NCI-H1930 (cell line): ENCODE measurements around the gene PLAGL2.
"Not testable (repeated sequence)": the region's sequence is repeated elsewhere in the genome, so short reads cannot be mapped to it uniquely, and the experiment has no call there.

ENCODE experiments used
- DNase-seq, 2 experiments: peaks; one replicate each; lab custom pipeline; 2025; lab: John Stamatoyannopoulos, UW

PLAGL2 gene

DNA sequence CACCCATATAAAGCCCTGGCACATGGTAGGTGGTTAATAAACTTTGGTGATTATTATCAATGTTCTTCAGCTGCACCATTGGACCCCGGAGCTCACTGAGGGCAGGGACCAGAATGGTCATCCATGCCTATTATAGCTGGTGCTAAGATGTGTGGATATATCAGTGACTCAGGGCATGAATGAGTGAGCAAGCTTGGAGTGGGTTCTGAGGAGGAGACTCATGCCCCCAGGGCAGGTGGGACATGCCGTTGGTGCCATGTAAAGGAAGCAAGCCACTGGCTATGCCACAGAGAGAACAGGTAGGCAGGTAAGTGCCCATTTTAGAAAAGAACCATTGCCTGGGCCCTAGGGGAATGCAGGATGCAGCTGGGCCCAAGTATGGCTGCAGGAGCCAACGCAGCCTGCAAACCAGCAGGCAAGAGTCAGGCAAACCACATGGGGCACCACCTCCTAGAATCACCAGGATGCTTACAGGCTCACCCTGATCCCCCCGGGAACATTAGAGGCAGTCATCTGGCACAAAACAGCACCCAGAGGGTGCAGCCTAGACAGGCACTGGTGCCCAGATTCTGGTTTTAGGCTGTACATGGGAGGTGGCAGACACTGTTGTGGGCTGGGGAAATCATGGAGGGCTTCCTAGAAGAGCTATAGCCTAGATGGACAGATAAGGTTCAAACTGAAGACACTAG lies 23.5 kb downstream of the PLAGL2 start:
- no peak for DNase-seq

DNA sequence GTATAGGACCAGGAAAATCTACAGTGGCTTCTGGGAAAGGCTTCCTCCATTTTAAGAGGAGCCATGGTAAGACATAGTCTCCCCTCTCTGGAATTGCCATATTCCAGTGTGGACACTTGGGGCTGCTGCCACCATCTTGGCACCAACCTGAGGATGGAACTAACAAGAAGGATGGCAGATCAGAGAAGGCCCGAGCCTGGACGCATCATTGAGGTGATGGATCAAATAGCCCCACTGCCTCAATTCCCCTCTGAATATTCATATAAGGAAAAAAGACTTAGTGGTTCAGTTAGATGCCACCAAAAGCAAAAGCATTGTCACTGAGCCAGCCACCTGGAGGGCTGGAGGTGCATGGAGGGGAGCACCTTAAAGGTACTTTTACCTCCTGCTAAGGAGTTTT lies 25.9 kb downstream of the PLAGL2 start:
- DNase-seq = no peak

DNA sequence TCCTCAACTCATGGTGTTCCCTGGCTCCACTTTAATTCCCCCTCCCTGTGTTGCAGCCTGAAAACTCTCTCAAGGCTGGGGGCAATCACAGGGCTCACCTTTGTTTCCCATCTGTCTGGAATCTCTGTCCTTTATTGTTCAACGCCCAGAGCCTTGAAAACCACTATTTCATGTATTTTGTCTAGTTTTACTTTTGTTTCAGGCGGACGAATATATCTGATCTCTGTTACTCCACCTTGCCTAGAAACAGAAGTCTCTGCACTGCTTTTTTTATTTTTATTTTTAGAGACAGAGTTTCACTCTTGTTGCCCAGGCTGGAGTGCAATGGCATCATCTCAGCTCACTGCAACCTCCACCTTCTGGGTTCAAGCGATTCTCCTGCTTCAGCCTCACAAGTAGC lies 27.6 kb downstream of the PLAGL2 start:
- DNase-seq = no peak

DNA sequence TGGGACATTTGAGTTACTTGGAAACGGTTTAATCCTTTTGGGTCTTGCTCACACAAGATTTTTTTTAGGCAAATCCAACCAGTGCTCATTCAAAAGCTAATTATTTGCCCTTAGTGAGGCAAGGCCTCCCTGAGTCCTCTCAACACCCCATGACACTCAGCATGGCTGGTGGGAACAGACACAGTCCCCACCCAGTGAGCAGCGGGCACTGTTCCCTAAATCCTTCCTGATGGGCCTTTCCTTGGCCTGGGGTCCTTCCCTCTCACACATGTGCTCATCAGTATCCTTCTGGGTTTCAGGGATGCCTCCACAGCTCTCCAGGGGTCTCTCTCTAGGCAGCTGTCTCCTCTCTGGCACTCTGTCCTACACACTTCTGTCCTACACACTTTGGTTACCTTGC lies 28.0 kb downstream of the PLAGL2 start:
- DNase-seq = no peak

DNA sequence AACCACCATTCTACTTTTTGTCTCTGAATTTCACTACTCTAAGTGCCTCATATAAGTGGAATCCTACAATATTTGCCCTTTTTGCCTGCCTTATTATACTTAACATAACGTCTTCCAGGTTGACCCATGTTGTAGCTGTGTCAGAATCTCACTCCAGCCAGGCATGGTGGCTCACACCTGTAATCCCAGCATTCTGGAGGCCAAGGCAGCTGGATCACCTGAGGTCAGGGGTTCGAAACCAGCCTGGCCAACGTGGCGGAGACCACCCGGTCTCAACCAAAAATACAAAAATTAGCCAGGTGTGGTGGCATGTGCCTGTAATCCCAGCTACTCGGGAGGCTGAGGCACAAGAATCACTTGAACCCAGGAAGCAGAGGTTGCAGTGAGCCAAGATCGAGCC lies 29.8 kb downstream of the PLAGL2 start:
- DNase-seq = not testable (repeated sequence)

DNA sequence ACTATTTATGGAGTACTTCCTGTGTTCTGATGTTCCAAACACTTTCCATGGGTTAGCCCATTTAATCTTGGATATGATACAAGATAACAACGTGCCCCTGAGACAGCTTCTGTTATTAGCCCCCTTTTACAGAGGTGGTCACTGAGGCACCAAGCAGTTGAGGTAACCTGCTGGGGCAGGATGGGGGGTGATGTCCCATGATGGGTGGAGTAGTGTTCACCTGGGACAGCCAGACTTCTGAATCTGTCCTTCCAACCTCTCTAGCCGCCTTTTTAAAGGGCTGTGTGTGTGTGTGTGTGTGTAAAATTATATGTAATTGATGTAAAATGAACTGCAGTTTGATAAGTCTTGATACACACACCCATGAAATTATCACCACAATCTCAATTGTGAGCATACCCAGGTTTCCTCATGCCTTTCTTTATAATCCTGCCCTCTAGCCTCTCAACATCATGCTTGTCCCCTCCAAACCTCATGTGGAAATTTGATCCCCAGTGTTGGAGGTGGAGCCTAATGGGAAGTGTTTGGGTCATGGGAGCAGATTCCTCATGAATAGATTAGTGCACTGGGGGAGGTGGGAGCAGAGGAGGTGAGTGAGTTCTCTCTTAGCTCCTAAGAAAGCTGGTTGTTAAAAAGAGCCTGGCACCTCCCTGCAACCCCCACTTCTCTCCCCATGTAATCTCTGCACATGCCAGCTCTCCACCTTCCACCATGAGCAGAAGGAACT lies 39.2 kb downstream of the PLAGL2 start:
- no peak for DNase-seq

DNA sequence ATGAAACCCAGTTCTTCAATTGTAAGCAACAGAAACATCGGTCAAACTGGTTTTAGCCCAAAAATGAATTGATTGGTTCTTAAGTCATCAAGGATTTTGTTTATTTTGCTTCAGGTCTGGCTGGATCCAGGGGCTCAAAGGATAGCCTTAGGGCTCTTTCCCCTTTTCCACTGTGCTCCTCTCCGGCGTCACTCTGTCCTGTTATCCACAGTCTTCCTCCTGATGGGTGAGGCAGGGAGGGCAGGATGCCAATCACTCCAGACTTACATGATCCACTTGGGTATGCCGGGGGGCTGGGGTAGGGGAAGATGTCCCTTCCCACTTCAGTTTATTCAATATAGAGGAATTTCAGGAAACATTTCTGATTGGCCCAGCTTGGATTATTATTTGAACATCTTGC lies 40.0 kb downstream of the PLAGL2 start:
- DNase-seq = no peak

DNA sequence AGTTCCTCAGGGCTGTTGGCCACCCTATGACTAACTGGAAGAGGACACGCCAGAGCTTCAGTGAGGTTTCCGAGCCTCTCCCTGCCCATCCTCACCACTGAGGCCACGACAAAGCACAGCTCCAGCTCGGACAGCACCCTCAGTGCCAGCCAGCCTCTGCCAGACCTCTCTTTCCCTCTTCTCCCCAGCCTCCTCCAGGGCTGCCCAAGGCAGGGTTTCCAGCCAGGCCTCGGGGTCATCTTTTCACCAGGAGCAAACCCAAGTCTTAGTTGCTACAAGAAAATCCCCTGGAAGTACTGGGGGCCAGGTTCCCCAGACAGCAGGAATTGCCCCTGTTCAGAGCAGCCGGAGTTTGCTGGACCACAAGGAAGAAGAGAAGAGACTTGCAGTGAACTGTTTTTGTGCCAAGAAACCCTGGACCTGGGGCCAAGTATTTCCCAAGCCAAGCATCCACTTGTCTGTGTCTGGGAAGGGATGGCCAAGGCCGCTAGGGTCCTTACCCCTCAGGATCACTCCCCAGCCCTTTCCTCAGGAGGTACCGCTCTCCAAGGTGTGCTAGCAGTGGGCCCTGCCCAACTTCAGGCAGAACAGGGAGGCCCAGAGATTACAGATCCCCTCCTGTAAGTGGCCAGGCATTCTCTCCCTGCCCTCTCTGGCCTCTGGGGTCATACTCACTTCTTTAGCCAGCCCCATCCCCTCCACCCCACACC lies 41.6 kb downstream of the PLAGL2 start:
- no peak for DNase-seq

DNA sequence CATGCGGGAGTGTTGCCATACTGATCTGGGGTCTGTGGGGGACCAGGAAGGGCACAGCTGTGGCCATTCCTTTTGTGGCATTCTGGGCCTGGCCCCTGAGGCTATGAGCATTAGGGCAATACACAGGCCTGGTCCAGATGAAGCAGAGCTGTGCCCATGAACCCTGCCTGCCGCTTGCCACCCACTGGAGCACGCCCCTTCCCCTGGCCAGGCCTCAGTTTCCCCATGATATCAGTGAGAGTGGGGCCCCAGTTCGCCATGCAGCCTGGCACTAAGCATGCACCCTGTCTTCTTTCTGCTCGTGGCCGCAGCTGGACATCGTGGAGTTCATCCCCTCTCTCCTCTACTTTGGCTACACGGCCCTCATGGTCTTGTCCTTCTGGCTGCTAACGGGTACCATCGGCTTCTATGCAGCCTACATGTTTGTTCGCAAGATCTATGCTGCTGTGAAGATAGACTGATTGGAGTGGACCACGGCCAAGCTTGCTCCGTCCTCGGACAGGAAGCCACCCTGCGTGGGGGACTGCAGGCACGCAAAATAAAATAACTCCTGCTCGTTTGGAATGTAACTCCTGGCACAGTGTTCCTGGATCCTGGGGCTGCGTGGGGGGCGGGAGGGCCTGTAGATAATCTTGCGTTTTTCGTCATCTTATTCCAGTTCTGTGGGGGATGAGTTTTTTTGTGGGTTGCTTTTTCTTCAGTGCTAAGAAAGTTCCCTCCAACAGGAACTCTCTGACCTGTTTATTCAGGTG lies 42.4 kb downstream of the PLAGL2 start:
- no peak for DNase-seq

DNA sequence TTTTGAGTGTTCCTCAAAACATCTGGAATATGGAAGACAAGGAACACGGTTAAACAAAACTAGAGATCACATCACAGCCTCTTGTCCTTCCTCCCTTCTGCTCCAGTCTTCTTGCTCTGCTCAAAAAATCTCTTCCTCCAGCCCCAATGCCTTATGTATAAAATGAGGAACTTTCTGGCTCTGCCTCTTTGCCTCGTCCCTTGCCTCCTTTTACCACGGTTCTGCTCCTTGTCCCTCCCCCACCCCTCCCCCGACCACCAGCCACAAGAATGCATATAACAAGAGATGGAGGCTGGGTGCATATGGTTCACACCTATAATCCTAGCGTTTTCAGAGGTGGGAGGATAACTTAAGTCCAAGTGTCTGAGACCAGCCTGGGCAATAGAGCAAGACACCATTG lies 43.6 kb downstream of the PLAGL2 start:
- no peak for DNase-seq

DNA sequence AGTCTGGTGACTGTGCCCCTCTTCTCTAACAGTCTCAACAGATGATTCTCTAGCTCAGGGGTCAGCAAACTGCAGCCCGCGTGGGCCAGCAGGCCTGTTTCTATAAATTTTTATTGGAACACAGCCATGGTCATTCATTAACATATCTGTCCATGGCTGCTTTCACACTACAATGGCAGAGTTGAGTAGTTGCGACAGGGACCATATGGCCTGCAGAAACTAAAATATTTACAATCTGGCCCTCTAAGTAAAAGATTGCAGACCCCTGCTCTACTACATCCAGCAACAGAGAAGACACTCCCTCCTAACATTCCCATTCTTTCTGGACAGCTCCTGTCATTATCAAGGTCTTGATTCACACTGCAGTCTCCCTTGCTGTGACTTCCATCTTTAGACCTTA lies 45.2 kb downstream of the PLAGL2 start:
- DNase-seq = no peak

DNA sequence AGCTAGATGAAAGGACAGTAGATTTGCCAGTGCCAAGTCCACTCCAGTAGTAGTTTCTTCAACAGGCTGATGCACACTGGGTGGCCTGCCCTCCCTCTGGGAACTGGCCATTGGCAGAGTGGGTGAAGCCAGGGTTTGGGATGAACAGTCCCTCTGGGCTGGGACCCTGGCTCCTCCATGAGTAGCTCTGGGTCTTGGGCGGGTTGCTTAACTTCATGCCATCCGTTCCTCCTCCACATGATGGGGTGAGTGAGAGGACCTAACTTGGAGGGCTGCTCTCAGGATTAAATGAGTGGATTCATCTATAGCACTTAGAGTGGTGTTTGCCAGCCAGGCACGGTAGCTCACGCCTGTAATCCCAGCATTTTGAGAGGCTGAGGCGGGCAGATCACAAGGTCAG lies 47.2 kb downstream of the PLAGL2 start:
- no peak for DNase-seq

DNA sequence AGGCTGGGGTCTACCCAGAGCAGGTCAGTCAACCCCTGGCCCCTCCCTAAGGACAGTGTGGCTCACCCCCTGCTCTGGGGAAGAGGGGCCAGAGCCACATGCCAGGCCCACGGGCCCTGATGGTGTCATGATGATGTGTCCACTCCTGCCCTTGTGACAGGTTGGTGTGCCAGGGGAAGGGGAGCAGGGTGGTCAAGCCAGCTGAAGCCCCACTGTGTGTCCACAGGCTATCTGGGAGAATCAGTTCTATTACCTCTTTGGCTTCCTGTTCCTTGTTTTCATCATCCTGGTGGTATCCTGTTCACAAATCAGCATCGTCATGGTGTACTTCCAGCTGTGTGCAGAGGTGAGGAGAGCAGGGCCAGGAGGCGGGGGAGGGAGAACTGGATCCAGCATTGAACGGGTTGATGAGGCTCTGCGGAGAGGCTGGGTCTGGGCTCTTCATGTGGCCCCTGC lies 47.7 kb downstream of the PLAGL2 start:
- no peak for DNase-seq

DNA sequence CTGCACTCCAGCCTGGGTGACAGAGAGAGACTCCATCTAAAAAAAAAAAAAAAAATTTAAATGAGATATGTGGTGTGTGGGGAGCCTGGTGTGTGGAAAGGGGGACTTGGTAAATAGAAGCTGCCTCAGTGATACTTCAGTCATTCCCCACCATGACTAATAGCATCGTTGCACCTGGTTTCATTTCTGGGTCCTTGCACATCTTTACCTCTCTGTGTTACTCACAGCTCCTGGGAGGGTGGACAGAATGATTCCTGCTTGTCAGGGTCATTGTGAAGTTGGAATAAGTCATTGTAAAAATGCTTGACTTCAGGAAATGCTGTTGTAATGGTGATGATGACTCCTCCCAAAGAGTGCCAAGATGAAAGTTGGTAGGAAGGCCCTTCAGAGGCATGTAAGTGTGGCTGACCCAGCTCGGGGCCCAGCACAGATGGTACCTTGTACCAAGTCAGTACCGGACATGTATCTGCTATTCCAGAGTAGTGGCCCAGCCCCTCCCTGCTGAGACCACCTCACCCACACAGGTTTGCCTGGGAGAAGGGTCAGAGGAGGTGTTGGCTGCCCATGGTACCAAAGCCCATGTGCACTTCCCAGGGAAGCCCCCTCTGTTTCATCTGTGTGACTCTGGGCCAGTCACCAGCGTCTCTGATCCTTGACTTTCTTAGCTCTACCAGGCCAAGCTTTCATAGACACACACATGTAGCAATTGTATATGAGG lies 48.4 kb downstream of the PLAGL2 start:
- DNase-seq = no peak

DNA sequence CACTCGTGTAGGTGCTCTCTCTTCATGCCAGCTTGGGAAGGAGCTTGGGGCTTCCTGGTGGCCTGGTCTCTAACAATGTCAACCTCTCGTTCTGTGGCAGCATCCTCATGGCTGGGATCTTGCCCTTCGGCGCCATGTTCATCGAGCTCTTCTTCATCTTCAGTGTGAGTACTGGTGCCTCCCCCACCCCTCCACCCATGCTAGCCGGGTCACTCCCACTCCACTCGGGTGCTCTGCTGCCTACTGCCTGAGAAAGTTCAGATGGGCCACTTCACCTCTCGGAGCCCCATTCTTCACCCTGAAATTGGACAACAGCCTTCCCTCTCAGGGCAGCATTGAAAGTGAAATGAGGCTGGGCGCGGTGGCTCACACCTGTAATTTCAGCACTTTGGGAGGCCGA lies 49.2 kb downstream of the PLAGL2 start:
- DNase-seq = no peak

DNA sequence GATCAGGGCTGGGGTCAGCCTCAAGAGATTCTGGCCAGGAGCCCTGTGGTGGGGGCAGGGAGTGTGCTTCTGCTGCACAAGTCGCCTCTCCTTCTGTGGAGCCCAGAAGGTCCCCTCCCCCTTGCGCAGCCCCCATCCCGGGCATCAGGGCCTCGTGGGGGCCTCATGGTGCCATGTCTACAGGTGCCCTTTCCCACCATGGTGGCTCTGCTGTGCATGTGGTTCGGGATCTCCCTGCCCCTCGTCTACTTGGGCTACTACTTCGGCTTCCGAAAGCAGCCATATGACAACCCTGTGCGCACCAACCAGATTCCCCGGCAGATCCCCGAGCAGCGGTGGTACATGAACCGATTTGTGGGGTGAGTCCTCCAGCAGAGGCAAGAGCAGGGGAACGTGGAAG lies 49.9 kb downstream of the PLAGL2 start:
- DNase-seq = no peak

DNA sequence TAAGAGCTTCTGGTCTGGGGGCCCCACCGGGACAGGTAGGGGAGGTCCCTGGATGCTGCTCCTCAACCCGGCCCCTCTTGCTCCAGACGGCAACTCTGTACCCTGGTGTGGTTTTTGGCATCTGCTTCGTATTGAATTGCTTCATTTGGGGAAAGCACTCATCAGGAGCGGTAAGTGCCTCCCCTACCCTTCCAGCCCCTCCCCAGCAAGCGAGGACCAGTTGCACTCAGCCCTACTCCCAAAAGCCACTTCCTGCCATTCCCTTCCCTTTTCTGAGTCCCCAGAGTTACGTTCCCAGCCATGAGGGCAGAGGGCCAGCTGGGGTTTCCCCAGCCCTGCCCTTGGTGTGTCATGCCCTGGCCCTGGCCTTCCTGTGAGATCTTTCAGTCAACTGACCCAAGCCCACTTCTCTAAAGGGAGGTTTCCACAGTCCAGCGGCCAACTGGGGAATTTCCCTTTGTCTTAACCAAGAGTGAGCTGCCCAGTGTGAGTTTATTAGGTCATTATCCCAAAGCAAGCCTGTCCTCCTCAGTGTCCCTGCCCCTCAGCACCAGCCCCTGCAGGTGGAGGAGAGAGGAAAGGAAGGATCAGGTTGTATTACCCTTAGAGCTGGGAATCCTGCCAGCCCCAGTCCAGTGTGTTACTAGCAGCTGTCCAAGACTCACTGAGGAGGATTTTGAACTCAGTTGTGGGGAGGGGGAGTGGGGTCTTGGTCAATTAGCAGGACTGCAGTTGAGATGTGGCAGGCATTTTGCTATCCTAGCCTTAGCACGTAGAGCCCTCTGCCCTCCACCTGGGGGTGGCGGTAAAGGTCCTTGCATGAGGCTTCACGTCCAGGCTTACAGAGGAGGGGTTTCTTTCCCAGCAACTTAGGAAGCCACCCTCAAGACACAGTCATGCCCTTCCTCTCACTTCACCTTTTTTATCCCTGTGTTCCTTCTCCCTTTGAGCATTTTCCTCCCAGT lies 52.2 kb downstream of the PLAGL2 start:
- DNase-seq = peak in 1 of 2 experiments; percentile 56

DNA sequence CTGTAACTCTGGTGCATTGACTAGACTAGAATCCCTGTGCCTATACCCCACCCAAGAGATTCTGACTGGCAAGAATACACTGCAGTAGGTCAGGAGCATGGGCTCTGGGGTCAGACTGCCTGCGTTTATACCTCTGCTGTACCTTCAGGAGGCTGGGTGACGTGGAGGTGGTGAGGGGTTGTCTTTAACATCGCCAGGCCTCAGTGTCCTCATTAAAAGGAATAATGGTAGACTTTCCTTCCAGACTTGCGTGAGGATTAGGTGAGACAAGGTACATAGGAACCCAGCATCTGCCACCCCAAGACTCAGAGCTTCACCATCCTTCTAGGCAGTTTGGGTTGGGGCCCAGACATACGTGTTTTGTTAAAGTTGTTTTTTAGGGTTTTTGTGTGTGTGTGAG lies 53.8 kb downstream of the PLAGL2 start:
- DNase-seq = no peak

DNA sequence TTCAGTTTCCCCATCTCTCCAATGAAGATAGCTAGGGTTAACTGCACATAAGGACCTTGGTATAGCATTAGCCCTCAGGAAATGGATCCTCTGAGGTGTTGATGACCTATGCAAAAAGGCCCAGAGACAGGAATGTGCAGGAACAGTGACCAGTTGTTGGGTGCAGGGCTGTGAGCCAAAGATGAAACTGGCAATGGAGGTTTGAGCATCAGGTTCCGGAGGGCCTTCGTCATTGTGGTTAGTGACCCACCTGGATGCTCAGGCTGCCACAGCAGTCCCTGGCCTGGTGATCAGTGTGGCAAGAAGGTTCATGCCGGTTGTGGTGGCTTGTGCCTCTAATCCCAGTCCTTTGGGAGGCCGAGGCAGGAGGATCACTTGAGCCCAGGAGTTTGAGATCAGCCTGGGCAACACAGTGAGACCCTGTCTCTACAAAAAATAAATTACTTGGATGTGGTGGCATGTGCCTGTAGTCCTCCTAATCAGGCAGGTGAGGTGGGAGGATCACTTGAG lies 54.3 kb downstream of the PLAGL2 start:
- no peak for DNase-seq

DNA sequence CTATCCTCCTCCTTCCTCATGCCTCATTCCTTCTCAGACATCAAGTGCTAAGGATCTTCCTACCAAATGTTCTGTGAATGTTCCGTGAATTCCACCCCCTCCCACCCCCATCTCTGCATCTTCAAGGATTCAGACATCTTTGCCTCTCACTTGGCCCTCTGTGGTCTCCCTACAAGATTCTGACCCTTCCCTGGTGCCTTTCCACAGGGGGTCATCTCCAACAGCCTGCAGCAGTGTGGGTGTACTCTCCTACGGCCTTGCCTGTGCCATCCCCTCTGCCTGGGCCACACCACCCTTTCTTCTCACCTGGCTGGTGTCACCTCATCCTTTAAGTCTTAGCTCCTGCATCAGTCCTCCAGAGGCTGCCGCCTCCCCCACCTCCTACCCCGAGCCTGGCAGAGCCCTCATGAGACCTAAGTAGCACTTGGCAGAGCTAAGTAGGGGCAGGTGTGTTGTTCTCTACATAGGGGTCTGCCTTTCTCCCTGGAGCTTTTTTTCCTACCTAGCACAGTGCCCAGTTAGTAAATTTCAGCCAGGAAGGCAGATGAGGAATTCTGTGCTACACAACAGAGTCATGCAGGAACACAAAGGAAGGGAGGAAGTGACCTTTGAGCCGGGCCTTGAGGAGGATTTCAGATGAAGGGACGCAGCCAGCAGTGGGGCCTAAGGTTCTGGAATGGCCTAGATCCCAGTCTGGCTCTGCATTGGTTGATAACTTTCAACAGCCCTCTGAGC lies 55.0 kb downstream of the PLAGL2 start:
- no peak for DNase-seq
